Esophagus squamous epithelium (tissue), 4 donors: ENCODE measurements around the gene AP1G2.

Source experiments
- POLR2A ChIP-seq, 4 donors: fragments of 450-650 bp; IDR thresholded peaks; one replicate each; pipeline ENCODE4 v1.6.1; 2017; ENCODE audit warnings: antibody characterized with exemption in 4 of 4, mild to moderate bottlenecking in 4 of 4, moderate library complexity in 3 of 4
- TF ChIP-seq, protein P1 (sequence below), 6 experiments: fragments of 450-650 bp in 4 of 6; fragments of 200-600 bp in 2 of 6; sonication (generic) in 2 of 6; IDR thresholded peaks; one replicate each; pipeline ENCODE4 v1.5.1; 2016 to 2019; ENCODE audit warnings: antibody characterized with exemption in 6 of 6, mild to moderate bottlenecking in 4 of 6, moderate library complexity in 4 of 6

GRCh38 chr14:23555533-23555881, 12.1 kb downstream of the AP1G2 start:
- TF ChIP-seq, protein P1, sequence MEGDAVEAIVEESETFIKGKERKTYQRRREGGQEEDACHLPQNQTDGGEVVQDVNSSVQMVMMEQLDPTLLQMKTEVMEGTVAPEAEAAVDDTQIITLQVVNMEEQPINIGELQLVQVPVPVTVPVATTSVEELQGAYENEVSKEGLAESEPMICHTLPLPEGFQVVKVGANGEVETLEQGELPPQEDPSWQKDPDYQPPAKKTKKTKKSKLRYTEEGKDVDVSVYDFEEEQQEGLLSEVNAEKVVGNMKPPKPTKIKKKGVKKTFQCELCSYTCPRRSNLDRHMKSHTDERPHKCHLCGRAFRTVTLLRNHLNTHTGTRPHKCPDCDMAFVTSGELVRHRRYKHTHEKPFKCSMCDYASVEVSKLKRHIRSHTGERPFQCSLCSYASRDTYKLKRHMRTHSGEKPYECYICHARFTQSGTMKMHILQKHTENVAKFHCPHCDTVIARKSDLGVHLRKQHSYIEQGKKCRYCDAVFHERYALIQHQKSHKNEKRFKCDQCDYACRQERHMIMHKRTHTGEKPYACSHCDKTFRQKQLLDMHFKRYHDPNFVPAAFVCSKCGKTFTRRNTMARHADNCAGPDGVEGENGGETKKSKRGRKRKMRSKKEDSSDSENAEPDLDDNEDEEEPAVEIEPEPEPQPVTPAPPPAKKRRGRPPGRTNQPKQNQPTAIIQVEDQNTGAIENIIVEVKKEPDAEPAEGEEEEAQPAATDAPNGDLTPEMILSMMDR (IDR thresholded peaks at IDR 0.05): no peak
- no peak for TF ChIP-seq POLR2A (IDR thresholded peaks at IDR 0.05)
